Hematopoietic multipotent progenitor cell treated with erythropoietin and hydrocortisone succinate and interleukin-3 and kit ligand, for 17 days (in vitro differentiated cells): Measurements from ENCODE around the gene SCAMP5.

ENCODE experiments used
- DNase-seq: peaks from one replicate; pipeline ENCODE4 v3.0.0-alpha.2; 2015; ENCODE audit warnings: low spot score

The SCAMP5 gene

GRCh38 chr15:75070674-75071073, 75.3 kb downstream of the SCAMP5 start:
- DNase-seq = no peak
